Mesangial cell (primary cell): ENCODE data around the gene GARRE1. TPM values are rescaled to one million over a fixed set of nuclear protein-coding genes. Genes with fewer than 3 reads are reported as not detected.

ENCODE experiments used
- total RNA-seq: library from RNA; depleted of rRNA; stranded (reverse); fragments of >200 nt; gene quantifications from 2 replicates; pipeline ENCODE4 v1.2.3, GENCODE V29; 2015

The GARRE1 gene
- 16.8 and 25.5 TPM in 2 replicates for total RNA-seq

GRCh38 chr19:34254046-34254697, at the start of gene GARRE1:
Gene GARRE1, plus strand, starts transcription at chr19:34254554. Its CDS starts 45,920 bp downstream, at chr19:34300474.

Other genes with a start within 250 kb of the GARRE1 start
- 82.1 and 105 TPM in 2 replicates for gene LSM14A, start 82.0 kb upstream of the GARRE1 start, total RNA-seq
- 246 and 260 TPM in 2 replicates for gene GPI, start 110.6 kb downstream of the GARRE1 start, total RNA-seq
- gene PDCD2L, start 149.8 kb downstream of the GARRE1 start, total RNA-seq = 19.4 and 31.9 TPM in 2 replicates
- gene UBA2, start 173.8 kb downstream of the GARRE1 start, total RNA-seq = 55.7 and 69.4 TPM in 2 replicates
- gene WTIP, start 227.2 kb downstream of the GARRE1 start, total RNA-seq = 21.5 and 36.4 TPM in 2 replicates